HEK293 (cell line): ENCODE data around the gene CLPSL1.

ENCODE experiments used
- CTCF ChIA-PET: fragments of 350-600 bp; formaldehyde crosslinking; extraction: SDS; loops from one replicate; lab custom pipeline; 2021; ENCODE audit warnings: antibody characterized with exemption; lab: Yijun Ruan, JAX
- POLR2A ChIA-PET: fragments of 300-600 bp; formaldehyde crosslinking; extraction: SDS; loops from one replicate; lab custom pipeline; 2020; ENCODE audit warnings: antibody characterized with exemption, inconsistent platforms; lab: Yijun Ruan, JAX
- H3K27ac ChIP-seq: fragments of 200-500 bp; sonication (Bioruptor generic); 2 replicates; pipeline ENCODE4 v1.5.1; 2014; ENCODE audit warnings: low read depth, low read length, control low read depth, inconsistent platforms; ENCODE audit errors: extremely low read depth
- H3K36me3 ChIP-seq, 2 experiments: fragments of 200-500 bp in 1 of 2; sonication (Bioruptor generic) in 1 of 2; 1 replicate in 1 of 2; 2 replicates in 1 of 2; pipeline ENCODE4 v1.5.1; 2014 to 2017; ENCODE audit warnings: inconsistent platforms in 2 of 2, low read length in 2 of 2; ENCODE audit not compliant: control insufficient read depth in 2 of 2, insufficient read depth in 1 of 2
- H3K4me1 ChIP-seq: fragments of 200-500 bp; sonication (Bioruptor generic); 2 replicates; pipeline ENCODE4 v1.5.1; 2014; ENCODE audit warnings: mild to moderate bottlenecking, low read length, inconsistent platforms; ENCODE audit not compliant: control insufficient read depth, insufficient read depth
- H3K4me3 ChIP-seq: 2 replicates; pipeline ENCODE4 v1.5.1; 2011; ENCODE audit warnings: low read depth, mild to moderate bottlenecking, control low read depth, low read length, moderate library complexity
- H3K9me3 ChIP-seq: fragments of 200-500 bp; sonication (Bioruptor generic); 2 replicates; pipeline ENCODE4 v1.5.1; 2014; ENCODE audit warnings: low read depth, low read length, inconsistent platforms; ENCODE audit not compliant: control insufficient read depth, insufficient read depth
- EGR2 ChIP-seq: fragments of 450-650 bp; formaldehyde crosslinking; IDR thresholded peaks from 2 replicates; pipeline ENCODE4 v1.5.1; 2016; ENCODE audit warnings: low read depth, missing biosample characterization, missing genetic modification characterization
- MZF1 ChIP-seq: fragments of 450-650 bp; formaldehyde crosslinking; IDR thresholded peaks from 2 replicates; pipeline ENCODE4 v1.5.1; 2017; ENCODE audit warnings: missing biosample characterization, missing genetic modification characterization, borderline replicate concordance
- SCRT2 ChIP-seq: fragments of 450-650 bp; formaldehyde crosslinking; IDR thresholded peaks from 2 replicates; pipeline ENCODE4 v1.5.1; 2016; ENCODE audit warnings: missing biosample characterization, missing genetic modification characterization
- ZBTB48 ChIP-seq: fragments of 450-650 bp; formaldehyde crosslinking; IDR thresholded peaks from 2 replicates; pipeline ENCODE4 v1.5.1; 2016; ENCODE audit warnings: missing biosample characterization, missing genetic modification characterization
- ZEB2 ChIP-seq: fragments of 450-650 bp; formaldehyde crosslinking; IDR thresholded peaks from 2 replicates; pipeline ENCODE4 v1.5.1; 2016; ENCODE audit warnings: missing biosample characterization, missing genetic modification characterization
- ZFHX2 ChIP-seq: fragments of 450-650 bp; formaldehyde crosslinking; conservative IDR thresholded peaks from 2 replicates; pipeline ENCODE4 v1.5.1; 2016; ENCODE audit warnings: missing biosample characterization, missing genetic modification characterization
- ZNF121 ChIP-seq: fragments of 450-650 bp; formaldehyde crosslinking; IDR thresholded peaks from 2 replicates; pipeline ENCODE4 v1.5.1; 2016; ENCODE audit warnings: missing biosample characterization, missing genetic modification characterization
- ZNF184 ChIP-seq: fragments of 450-650 bp; IDR thresholded peaks from 2 replicates; pipeline ENCODE4 v1.5.1; 2018; ENCODE audit warnings: missing biosample characterization, mild to moderate bottlenecking, missing genetic modification characterization
- ZNF214 ChIP-seq: fragments of 450-650 bp; formaldehyde crosslinking; IDR thresholded peaks from 2 replicates; pipeline ENCODE4 v1.5.1; 2017; ENCODE audit warnings: missing biosample characterization, mild to moderate bottlenecking, missing genetic modification characterization, borderline replicate concordance
- ZNF266 ChIP-seq: fragments of 450-650 bp; formaldehyde crosslinking; IDR thresholded peaks from 2 replicates; pipeline ENCODE4 v1.5.1; 2016; ENCODE audit warnings: missing biosample characterization, missing genetic modification characterization, low read depth
- ZNF398 ChIP-seq: fragments of 450-650 bp; formaldehyde crosslinking; IDR thresholded peaks from 2 replicates; pipeline ENCODE4 v1.5.1; 2017; ENCODE audit warnings: missing biosample characterization, missing genetic modification characterization
- ZNF501 ChIP-seq: fragments of 450-650 bp; formaldehyde crosslinking; IDR thresholded peaks from 2 replicates; pipeline ENCODE4 v1.5.1; 2016; ENCODE audit warnings: missing biosample characterization, missing genetic modification characterization
- ZNF514 ChIP-seq: fragments of 450-650 bp; formaldehyde crosslinking; IDR thresholded peaks from 2 replicates; pipeline ENCODE4 v1.5.1; 2016; ENCODE audit warnings: missing biosample characterization, missing genetic modification characterization
- ZNF518A ChIP-seq: fragments of 450-650 bp; formaldehyde crosslinking; conservative IDR thresholded peaks from 2 replicates; pipeline ENCODE4 v1.5.1; 2016; ENCODE audit warnings: low read depth, missing biosample characterization, missing genetic modification characterization
- ZNF623 ChIP-seq: fragments of 450-650 bp; formaldehyde crosslinking; IDR thresholded peaks from 2 replicates; pipeline ENCODE4 v1.5.1; 2016; ENCODE audit warnings: missing biosample characterization, missing genetic modification characterization
- ZNF768 ChIP-seq: fragments of 450-650 bp; formaldehyde crosslinking; IDR thresholded peaks from 2 replicates; pipeline ENCODE4 v1.5.1; 2018; ENCODE audit warnings: missing biosample characterization, mild to moderate bottlenecking, missing genetic modification characterization
- ZNF843 ChIP-seq: fragments of 450-650 bp; formaldehyde crosslinking; IDR thresholded peaks from 2 replicates; pipeline ENCODE4 v1.5.1; 2016; ENCODE audit warnings: missing biosample characterization, missing genetic modification characterization
- TF ChIP-seq, protein P1 (sequence below): fragments of 450-650 bp; IDR thresholded peaks from 2 replicates; pipeline ENCODE4 v1.5.1; 2018; ENCODE audit warnings: missing biosample characterization, missing genetic modification characterization

CLPSL1 gene

GRCh38 chr6:35750557-35750956, 30.3 kb upstream of the CLPSL1 start:
- ChIA-PET POLR2A (no interaction called here), CTCF (interaction anchor here (0.7 to 3.2 kb wide), 3 partner anchors 11 to 344 kb away, joined by 3 to 18 read pairs (median 4); partner anchors contain the start of gene ARMC12)
- H3K27ac ChIP-seq: no peak overlapping the region
- no peak for TF ChIP-seq ZNF843
- TF ChIP-seq ZEB2 (tag by site-specific recombination): no peak
- TF ChIP-seq ZNF184: no peak
- TF ChIP-seq ZNF121: no peak
- no peak for TF ChIP-seq ZNF514 (tag by site-specific recombination)
- H3K9me3 ChIP-seq: no peaks in the 10 kb centered on the region
- no peak overlapping the region for H3K4me3 ChIP-seq
- no peaks in the 10 kb centered on the region for H3K36me3 ChIP-seq
- H3K4me1 ChIP-seq: no peaks in the 10 kb centered on the region

DNA sequence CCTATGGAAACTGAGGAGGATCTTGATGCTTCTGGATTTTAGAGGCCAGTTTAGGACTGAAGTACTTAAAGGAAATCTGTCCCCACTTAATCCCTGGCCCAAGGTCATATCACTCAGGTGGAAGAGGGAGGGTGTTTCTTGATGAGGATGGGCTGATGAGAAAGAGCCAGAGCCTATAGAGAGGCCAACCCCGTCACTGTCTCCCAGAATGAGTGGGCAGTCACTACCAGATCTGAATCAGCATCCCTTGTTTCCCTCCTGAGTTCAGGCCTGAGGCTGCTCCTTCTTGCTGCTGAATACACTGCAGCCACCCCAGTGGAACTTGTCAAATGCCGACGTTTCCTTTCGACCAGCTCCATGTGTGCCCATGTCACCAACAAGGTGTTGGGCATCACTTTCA, 29.2 kb upstream of the CLPSL1 start:
- Histone ChIP-seq H3K4me1 (no peaks in the 10 kb centered on the region), H3K36me3 (no peaks in the 10 kb centered on the region), H3K4me3 (no peak overlapping the region), H3K9me3 (no peaks in the 10 kb centered on the region), H3K27ac (no peak overlapping the region)
- TF ChIP-seq ZNF768 (tag by site-specific recombination) (no peak), MZF1 (tag by site-specific recombination) (no peak), ZNF501 (no peak), ZNF518A (tag by site-specific recombination) (no peak)
- CTCF ChIA-PET: interaction anchor here (0.5 to 3.2 kb wide), 8 partner anchors 12 to 617 kb away, joined by 3 to 18 read pairs (median 4); partner anchors contain the start of gene ARMC12
- POLR2A ChIA-PET: no interaction called here

DNA sequence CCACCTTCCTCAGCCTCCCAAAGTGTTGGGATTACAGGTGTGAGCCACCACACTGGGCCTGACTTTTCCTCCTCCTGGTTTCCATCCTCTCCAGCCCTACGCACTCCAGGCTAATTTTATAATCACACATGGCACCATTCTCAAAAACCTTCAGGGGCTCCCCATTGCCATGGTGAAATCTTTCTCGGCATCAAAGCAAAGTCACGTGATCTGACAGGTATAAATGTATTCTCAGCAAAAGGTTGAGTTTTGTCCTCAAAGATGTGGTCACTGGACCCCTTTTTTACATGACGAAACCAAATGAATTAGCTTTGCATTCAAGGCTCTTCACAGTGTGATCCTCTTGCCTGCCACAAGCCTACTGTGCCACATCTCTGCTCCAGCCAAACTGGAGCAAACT, 28.5 kb upstream of the CLPSL1 start:
- no peak for TF ChIP-seq ZNF266 (tag by site-specific recombination)
- no peak for TF ChIP-seq ZNF623 (tag by site-specific recombination)
- TF ChIP-seq ZNF214: no peak
- H3K27ac ChIP-seq: no peak overlapping the region
- CTCF ChIA-PET: interaction anchor here (0.8 to 3.2 kb wide), 3 partner anchors 14 to 425 kb away, joined by 3 to 18 read pairs (median 5); partner anchors contain the start of gene ARMC12
- H3K36me3 ChIP-seq: no peaks in the 10 kb centered on the region
- H3K4me3 ChIP-seq: no peak overlapping the region
- H3K9me3 ChIP-seq: no peaks in the 10 kb centered on the region
- POLR2A ChIA-PET: no interaction called here
- no peaks in the 10 kb centered on the region for H3K4me1 ChIP-seq

- no peak overlapping the region for H3K27ac ChIP-seq
- CTCF ChIA-PET: interaction anchor here (0.7 to 1.9 kb wide), 4 partner anchors 180 to 288 kb away, joined by 3 to 8 read pairs (median 3); no protein-coding TSS in a partner anchor
Measured at GRCh38 chr6:35754452-35755277, 26.2 kb upstream of the CLPSL1 start.

More at GRCh38 chr6:35754452-35755277, 26.2 kb upstream of the CLPSL1 start:
- H3K4me1 ChIP-seq: no peaks in the 10 kb centered on the region
- TF ChIP-seq SCRT2 (0 out of 2 replicates have a peak, but pooled peaks have one; percentile 13), ZBTB48 (tag by site-specific recombination) (no peak), EGR2 (tag by site-specific recombination) (peak; percentile 20; the same call in 1 of the 2 replicates), ZFHX2 (tag by site-specific recombination) (peak; percentile 33; the same call in 1 of the 2 replicates), ZNF398 (tag by site-specific recombination) (no peak)
- TF ChIP-seq, protein P1, sequence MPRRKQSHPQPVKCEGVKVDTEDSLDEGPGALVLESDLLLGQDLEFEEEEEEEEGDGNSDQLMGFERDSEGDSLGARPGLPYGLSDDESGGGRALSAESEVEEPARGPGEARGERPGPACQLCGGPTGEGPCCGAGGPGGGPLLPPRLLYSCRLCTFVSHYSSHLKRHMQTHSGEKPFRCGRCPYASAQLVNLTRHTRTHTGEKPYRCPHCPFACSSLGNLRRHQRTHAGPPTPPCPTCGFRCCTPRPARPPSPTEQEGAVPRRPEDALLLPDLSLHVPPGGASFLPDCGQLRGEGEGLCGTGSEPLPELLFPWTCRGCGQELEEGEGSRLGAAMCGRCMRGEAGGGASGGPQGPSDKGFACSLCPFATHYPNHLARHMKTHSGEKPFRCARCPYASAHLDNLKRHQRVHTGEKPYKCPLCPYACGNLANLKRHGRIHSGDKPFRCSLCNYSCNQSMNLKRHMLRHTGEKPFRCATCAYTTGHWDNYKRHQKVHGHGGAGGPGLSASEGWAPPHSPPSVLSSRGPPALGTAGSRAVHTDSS (tag by site-specific recombination): no peak
- TF ChIP-seq, all 188 proteins: peak for 3
- POLR2A ChIA-PET: no interaction called here
- Histone ChIP-seq H3K4me3 (no peak overlapping the region), H3K9me3 (no peaks in the 10 kb centered on the region), H3K36me3 (no peaks in the 10 kb centered on the region)
